GM21447 (cell line): ENCODE measurements around the gene EEF2K.

Experiments used
- ATAC-seq: cut with Tn5 transposase; IDR thresholded peaks from one replicate; pipeline ENCODE4 v1.9.1; 2021; ENCODE audit not compliant: unreplicated experiment

EEF2K gene

GRCh38 chr16:22314661-22315626 is 108.9 kb downstream of the EEF2K start:
- ATAC-seq: no peak

DNA sequence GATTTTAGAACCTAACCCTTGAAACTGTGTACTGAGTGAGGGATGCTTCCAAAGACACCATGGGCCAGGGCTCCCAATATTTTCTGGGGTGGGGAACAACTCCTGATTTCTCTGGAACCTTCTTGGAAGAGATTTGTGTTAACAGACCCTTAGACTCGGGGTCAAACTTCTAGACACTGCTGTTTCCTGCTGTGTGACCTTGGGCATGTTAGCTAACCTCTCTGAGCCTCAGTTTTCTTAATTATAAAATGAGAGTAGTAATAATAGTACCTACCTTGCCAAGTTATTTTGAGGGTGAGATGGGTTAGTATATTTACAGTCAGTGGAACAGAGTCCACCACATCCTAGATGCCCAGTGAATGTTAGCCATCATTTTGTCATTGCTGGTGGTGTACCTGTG is 109.9 kb downstream of the EEF2K start:
- no peak for ATAC-seq

GRCh38 chr16:22316411-22316811 is 110.3 kb downstream of the EEF2K start:
- ATAC-seq: no peak

GRCh38 chr16:22317001-22317530 is 111.0 kb downstream of the EEF2K start:
- no peak for ATAC-seq

- ATAC-seq: no peak
Observed at GRCh38 chr16:22317625-22318024, 111.5 kb downstream of the EEF2K start.

- no peak for ATAC-seq
Observed at GRCh38 chr16:22318690-22319358, 112.7 kb downstream of the EEF2K start.

- ATAC-seq: no peak
Observed at GRCh38 chr16:22320572-22321339, 114.7 kb downstream of the EEF2K start.

- no peak for ATAC-seq
Observed at GRCh38 chr16:22321340-22322001, 115.4 kb downstream of the EEF2K start.

DNA sequence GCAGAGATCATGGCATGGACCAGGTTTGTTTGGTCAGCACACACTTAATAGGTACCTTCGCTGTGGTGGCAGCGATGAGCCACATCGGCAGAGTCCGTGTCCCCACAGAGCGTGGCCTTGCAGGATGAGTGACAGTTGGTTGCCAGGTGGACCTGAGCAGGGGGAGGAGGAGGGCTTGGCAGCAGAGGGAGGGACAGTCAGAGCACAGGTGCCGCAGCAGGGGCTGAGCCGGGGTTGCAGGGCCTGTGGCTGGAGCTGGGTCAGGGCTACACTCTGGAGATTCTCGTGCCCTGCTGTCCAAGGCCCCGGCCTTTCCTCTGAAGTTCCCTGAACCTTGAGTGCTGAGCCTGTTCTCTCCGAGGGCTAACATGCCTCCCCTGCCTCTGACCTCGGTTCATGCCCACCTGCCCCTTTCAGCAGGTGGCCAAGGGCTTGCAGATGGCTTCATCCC is 116.0 kb downstream of the EEF2K start:
- no peak for ATAC-seq

DNA sequence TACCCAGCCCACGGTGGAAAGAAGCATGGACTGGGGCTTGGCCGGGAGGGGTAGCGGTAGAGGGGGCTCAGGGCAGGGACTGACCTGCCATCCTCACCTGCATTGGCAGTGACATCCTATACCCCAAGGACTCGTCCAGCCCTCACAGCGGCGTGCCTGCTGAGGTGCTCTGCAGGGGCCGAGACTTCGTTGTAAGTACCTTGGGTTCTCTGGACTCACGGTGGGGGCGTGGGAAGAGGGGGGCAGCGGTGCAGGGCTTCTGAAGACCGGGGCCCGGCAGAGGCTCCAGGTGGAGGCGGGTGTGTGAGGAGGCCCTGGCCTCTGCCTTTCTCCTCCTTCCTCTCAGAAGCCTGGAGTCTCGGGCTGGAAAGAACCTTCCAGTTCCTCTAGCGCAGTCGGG is 116.7 kb downstream of the EEF2K start:
- ATAC-seq: no peak

DNA sequence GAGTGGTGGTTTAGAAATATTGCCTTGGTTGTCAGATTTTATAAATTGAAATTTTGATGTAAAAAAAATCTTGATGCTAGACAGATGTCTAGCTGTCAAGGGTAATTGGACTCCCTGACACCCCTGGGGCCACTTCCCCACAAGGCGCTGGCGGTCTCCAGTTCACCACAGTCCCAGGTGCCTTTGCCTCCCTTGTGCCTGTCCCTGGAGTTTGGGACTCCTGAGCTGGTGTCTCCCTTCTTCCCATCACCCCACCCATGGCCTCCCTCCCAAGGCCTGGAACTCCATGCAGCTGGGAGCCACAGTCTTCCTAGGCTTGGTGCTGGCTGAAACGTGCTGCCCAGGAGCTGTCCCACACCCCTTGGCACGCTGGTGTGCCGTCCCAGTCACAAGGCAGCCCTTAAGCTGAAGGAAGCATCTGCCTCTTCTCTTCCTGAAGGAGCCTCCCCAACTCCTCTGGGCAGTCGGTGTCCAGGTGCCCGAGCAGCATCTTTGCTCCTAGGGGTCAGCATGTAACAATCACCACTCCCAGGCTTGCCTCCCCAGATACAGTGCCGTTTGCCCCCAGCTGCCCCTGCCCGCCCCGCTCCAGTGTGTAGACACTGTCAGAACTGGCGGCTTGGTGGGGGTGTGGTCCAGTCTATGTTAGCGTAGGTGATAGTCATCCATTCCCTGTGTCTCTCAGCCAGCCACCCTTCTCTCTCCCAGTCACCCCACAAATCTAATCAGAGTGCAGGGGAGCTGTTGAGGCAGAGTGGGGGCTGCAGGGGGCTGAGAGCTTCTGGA is 117.3 kb downstream of the EEF2K start:
- ATAC-seq: no peak

GRCh38 chr16:22323959-22324786 is 118.1 kb downstream of the EEF2K start:
- no peak for ATAC-seq

GRCh38 chr16:22324787-22325597 is 118.9 kb downstream of the EEF2K start:
- no peak for ATAC-seq

DNA sequence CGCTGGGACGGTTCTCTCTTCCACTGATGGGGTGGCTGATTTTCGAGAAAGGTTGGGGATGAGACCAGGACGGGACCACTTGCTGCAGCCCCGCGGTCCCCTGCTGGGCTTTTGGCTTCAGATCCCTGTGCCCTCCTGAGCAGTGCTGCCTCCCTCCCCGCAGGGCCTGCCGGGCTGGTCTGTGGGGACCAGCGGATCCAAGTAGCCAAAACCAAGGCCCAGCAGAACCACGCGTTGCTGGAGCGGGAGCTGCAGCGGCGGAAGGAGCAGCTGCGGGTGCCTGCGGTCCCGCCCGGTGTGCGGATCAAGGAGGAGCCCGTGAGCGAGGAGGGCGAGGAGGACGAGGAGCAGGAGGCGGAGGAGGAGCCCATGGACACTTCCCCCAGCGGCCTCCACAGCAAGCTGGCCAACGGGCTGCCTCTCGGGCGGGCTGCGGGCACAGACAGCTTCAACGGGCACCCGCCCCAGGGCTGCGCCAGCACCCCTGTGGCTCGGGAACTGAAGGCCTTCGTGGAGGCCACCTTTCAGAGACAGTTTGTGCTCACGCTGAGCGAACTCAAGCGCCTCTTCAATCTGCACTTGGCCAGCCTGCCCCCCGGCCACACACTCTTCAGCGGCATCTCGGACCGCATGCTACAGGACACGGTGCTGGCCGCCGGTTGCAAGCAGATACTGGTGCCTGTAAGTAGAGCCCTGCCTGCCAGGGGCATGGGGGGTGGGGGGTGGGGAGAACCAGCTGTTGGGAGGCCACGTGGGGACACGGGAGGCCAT is 119.7 kb downstream of the EEF2K start:
- no peak for ATAC-seq

DNA sequence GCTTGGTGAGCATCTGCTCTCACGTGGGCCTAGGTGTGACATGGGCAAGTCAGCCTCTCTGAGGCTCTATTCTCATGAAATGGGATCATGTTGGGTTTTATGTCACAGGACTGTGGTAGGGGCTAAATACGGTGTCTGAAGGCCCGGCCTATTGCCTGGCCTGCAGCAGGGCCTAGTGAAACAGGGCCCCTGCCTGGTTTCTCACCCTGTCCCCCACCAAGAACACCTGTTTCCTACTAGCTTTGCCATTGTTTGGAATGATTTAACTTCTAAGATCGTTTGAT is 120.2 kb downstream of the EEF2K start:
- no peak for ATAC-seq

GRCh38 chr16:22326771-22327445 is 120.8 kb downstream of the EEF2K start:
- no peak for ATAC-seq

GRCh38 chr16:22327446-22327775 is 121.3 kb downstream of the EEF2K start:
- ATAC-seq: no peak
